GM10248 (cell line): ENCODE data around the gene NDUFA1.
A peak's percentile ranks its signal among the peaks of the same experiment; 100 is the strongest.
"Not testable (repeated sequence)": the region's sequence is repeated elsewhere in the genome, so short reads cannot be mapped to it uniquely, and the experiment has no call there.

ENCODE experiments used
- CTCF ChIA-PET: fragments of 300-600 bp; sonication (Branson Sonifier 250); formaldehyde crosslinking; extraction: SDS; loops from one replicate; lab custom pipeline; 2021; ENCODE audit warnings: antibody characterized with exemption; lab: Yijun Ruan, JAX
- POLR2A ChIA-PET: fragments of 350-650 bp; sonication (Branson Sonifier 250); formaldehyde crosslinking; extraction: SDS; loops from one replicate; lab custom pipeline; 2020; ENCODE audit warnings: antibody characterized with exemption; lab: Yijun Ruan, JAX
- DNase-seq: peaks from one replicate; pipeline ENCODE4 v3.0.0; 2012; ENCODE audit errors: extremely low spot score
- TF ChIP-seq, protein P1 (sequence below): IDR thresholded peaks from 2 replicates; pipeline ENCODE4 v1.5.1; 2012; ENCODE audit warnings: mild to moderate bottlenecking, low read depth; ENCODE audit errors: extremely low read depth, missing control alignments, control extremely low read depth

NDUFA1 gene

GRCh38 chrX:119871599-119872395 lies at the start of gene NDUFA1, which contains the start of gene RNF113A:
Gene NDUFA1, plus strand, starts transcription at chrX:119871832. Its CDS starts 80 bp downstream, at chrX:119871912.
Gene RNF113A, minus strand, starts transcription at chrX:119871733. Its CDS starts 120 bp downstream, at chrX:119871613.
- POLR2A ChIA-PET: interaction anchor here (1.3 to 2.6 kb wide), 3 partner anchors 19 to 82 kb away, joined by 3 to 17 read pairs (median 6); partner anchors contain the start of genes RPL39 and UPF3B
- peak; percentile 84 for DNase-seq
- CTCF ChIA-PET: interaction anchor here (2.5 kb wide), 1 partner anchor 13 kb away, joined by 8 read pairs; no protein-coding TSS in a partner anchor
- TF ChIP-seq, protein P1, sequence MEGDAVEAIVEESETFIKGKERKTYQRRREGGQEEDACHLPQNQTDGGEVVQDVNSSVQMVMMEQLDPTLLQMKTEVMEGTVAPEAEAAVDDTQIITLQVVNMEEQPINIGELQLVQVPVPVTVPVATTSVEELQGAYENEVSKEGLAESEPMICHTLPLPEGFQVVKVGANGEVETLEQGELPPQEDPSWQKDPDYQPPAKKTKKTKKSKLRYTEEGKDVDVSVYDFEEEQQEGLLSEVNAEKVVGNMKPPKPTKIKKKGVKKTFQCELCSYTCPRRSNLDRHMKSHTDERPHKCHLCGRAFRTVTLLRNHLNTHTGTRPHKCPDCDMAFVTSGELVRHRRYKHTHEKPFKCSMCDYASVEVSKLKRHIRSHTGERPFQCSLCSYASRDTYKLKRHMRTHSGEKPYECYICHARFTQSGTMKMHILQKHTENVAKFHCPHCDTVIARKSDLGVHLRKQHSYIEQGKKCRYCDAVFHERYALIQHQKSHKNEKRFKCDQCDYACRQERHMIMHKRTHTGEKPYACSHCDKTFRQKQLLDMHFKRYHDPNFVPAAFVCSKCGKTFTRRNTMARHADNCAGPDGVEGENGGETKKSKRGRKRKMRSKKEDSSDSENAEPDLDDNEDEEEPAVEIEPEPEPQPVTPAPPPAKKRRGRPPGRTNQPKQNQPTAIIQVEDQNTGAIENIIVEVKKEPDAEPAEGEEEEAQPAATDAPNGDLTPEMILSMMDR: no peak

DNA sequence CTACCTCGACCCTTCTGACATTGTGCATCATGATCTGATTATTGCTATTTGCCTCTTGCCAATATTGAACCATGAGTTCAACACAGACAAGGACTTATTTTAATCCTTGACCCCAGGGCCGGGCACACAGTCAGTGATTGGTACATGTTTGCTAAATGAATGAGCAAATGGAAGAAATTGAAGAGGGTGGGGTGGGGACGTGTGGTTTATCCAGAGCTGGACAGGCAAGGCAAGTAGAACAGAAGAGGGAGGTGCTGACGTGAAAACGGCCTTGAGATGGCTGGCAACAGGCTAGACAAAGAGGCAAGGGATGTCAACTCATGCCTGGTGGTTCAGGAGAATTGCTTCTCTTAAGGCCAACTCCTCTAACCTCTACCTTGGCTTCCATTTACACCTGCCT lies 47.4 kb upstream of the NDUFA1 start:
- CTCF ChIA-PET, POLR2A ChIA-PET, DNase-seq: not testable (repeated sequence)

DNA sequence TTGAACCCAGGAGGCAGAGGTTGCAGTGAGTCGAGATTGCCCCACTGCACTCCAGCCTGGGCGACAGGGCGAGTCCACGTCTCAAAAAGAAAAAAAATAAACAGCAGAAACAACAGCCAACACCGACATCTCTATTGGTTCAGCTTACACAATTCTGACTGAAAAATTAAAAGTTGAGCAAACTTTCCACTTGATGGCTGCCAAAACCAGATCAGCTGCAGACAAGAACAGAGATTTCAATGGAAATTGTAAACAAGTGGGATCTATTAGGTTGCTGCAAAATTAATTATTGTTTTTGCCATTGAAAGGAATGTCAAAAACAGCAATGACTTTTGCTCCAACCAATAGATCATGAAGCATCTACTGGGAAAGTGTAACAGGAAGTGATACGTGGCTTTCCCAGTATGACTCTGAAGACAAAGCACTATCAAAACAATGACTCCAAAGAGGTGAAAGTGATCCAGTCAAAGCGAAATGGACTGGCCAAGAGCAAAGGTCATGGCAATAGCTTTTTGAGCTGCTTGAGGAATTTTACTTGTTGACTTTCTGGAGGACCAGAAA lies 45.2 kb upstream of the NDUFA1 start:
- POLR2A ChIA-PET: interaction anchor here (1.3 to 1.4 kb wide), 1 partner anchor 35 kb away, joined by 3 to 4 read pairs; the partner anchor contains the start of gene RPL39
- DNase-seq: peak; percentile 12
- TF ChIP-seq, protein P1: no peak
- CTCF ChIA-PET: no interaction called here

DNA sequence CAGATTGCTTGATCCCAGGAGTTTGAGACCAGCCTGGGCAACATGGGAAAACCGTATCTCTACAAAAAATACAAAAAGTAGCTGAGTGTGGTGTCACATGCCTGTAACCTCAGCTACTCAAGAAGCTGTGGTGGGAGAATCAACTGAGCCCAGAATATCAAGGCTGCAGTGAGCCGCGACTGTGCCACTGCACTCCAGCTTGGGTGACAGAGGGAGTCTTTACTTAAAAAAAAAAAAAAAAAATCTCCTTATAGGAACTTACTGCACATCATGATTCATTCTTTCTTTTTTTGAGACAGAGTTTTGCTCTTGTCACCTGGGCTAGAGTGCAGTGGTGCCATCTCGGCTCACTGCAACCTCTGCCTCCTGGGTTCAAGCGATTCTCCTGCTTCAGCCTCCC lies 43.2 kb upstream of the NDUFA1 start:
- ChIA-PET CTCF (no interaction called here), POLR2A (no interaction called here)
- DNase-seq: no peak
- TF ChIP-seq, protein P1: no peak

GRCh38 chrX:119833905-119834304 lies 37.7 kb upstream of the NDUFA1 start:
- TF ChIP-seq, protein P1: no peak
- POLR2A ChIA-PET: interaction anchor here (0.7 kb wide), 1 partner anchor 42 kb away, joined by 3 read pairs; the partner anchor contains the start of gene RPL39
- no peak for DNase-seq
- CTCF ChIA-PET: interaction anchor here (1.0 kb wide), 1 partner anchor 10 kb away, joined by 3 read pairs; no protein-coding TSS in a partner anchor

- ChIA-PET POLR2A (interaction anchor here (0.5 to 1.3 kb wide), 6 partner anchors 9 to 64 kb away, joined by 3 to 16 read pairs (median 4); partner anchors contain the start of genes NDUFA1, RNF113A and RPL39), CTCF (interaction anchor here (1.0 kb wide), 1 partner anchor 11 kb away, joined by 5 read pairs; no protein-coding TSS in a partner anchor)
- DNase-seq: peak; percentile 93
- TF ChIP-seq, protein P1: no peak
Measured at GRCh38 chrX:119852382-119853353, 19.0 kb upstream of the NDUFA1 start, which contains the start of gene UPF3B. Gene UPF3B, minus strand, starts transcription at chrX:119852963. Its CDS starts 35 bp downstream, at chrX:119852928.
